ENCODE results near the gene SUSD6.

The SUSD6 gene

DNA sequence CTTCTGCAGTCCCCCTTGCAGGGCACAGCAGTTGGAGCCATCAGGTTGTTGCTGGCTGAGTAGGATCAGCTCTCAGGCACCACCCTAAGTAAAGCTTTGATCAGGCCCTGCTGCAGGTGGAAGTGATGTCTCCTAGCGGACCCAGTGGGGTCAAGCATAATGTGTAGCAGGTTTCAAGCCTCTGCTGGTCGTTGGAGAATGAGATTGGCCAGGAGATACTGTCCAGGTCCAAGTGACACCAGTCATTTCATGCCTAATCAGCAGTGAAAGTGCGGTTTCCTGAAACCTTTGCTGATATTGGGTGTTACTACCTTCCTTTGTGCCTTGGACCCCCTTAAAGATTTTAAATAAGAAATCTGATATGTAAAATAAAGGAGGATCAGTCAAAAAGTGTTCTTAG lies 72.6 kb downstream of the SUSD6 start:
- no peak for DNase-seq (ENCODE audit: extremely low read depth, low read depth)
- TF ChIP-seq CTCF (IDR thresholded peaks at IDR 0.05; ENCODE audit: low read depth, low read length): no peak

- DNase-seq (ENCODE audit: extremely low read depth, low read depth): no peak
- no peak for TF ChIP-seq CTCF (IDR thresholded peaks at IDR 0.05; ENCODE audit: low read depth, low read length)
Measured at GRCh38 chr14:69684461-69685217, 73.2 kb downstream of the SUSD6 start.

- no peak for TF ChIP-seq CTCF (IDR thresholded peaks at IDR 0.05; ENCODE audit: low read depth, low read length)
- no peak for DNase-seq (ENCODE audit: extremely low read depth, low read depth)
Measured at GRCh38 chr14:69685218-69685616, 73.8 kb downstream of the SUSD6 start.

DNA sequence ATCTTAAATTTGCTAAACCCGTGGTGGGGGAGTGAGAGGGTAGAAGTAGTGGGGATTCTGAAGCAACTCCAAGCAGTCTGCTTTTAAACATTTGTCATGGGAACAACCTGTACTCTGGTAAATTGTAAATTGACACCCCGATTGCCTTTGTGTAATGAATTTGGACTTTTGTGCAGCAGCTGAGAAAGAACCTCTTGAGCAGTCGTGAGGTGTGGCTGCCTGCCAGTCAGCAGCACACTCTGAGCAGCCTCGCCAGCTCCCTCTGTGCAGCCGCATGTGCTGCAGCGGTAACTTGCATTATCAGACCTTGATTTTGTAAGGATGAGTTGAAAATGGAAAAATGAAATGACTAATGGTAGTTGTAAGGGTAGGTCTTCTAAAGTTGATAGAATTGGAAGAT lies 74.3 kb downstream of the SUSD6 start:
- DNase-seq (ENCODE audit: extremely low read depth, low read depth): no peak
- no peak; the same call in 1 of the 2 replicates for TF ChIP-seq CTCF (IDR thresholded peaks at IDR 0.05; ENCODE audit: low read depth, low read length)

- TF ChIP-seq CTCF (IDR thresholded peaks at IDR 0.05; ENCODE audit: low read depth, low read length): no peak
- DNase-seq (ENCODE audit: extremely low read depth, low read depth): no peak
Measured at GRCh38 chr14:69687606-69688298, 76.4 kb downstream of the SUSD6 start.

DNA sequence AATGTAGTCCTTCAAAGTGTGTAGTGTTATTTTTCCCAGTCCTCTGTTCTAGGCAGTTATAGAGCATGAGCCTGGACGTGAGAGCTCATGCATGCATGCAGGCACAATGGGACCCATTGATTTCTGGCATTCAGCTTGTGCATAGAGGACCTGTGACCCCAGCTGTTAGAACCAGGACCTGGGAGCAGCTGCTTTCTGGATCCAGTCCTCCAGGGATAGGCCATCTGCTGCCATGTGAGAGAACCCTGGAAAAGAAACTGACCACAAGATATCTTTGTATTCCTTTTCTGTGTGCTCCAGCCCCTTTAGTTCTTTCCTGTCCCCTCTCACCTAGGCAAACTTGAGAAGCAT lies 76.9 kb downstream of the SUSD6 start:
- DNase-seq (ENCODE audit: extremely low read depth, low read depth): no peak
- no peak for TF ChIP-seq CTCF (IDR thresholded peaks at IDR 0.05; ENCODE audit: low read depth, low read length)

GRCh38 chr14:69690042-69690441 lies 78.6 kb downstream of the SUSD6 start:
- DNase-seq (ENCODE audit: extremely low read depth, low read depth): no peak
- TF ChIP-seq CTCF (IDR thresholded peaks at IDR 0.05; ENCODE audit: low read depth, low read length): no peak

Data from AG09319 (cell line).